ENCODE measurements around the gene HNRNPLL.
A peak's percentile ranks its signal among the peaks of the same experiment; 100 is the strongest.

Gene HNRNPLL

DNA sequence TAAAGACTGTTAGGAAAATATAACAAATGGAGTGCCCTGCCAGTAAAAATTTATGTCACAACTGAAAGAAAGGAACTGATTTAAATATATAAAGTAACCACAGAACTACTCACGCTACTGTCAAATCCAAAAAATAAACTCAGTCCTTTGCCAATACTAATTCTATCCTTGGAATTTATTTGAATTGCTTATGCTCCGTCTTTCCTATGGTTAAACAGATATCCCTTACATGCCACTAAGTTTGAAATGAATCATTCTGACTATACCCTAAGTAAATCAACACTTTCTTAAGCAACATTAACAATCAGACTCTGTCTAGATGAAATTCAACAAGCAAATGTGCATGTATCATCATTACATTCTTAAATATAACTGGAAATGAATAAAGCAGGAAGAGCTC, 9.8 kb downstream of the HNRNPLL start:
- Histone ChIP-seq H2AFZ (ENCODE audit: low read length) (no peak overlapping the region), H3K36me3 (ENCODE audit: insufficient read depth, low read length) (peaks cover 1% of the 10 kb centered on the region; the same call in 1 of the 2 replicates), H3K4me2 (ENCODE audit: low read depth, low read length, poor library complexity, severe bottlenecking) (peak overlapping the region; percentile 13)

DNA sequence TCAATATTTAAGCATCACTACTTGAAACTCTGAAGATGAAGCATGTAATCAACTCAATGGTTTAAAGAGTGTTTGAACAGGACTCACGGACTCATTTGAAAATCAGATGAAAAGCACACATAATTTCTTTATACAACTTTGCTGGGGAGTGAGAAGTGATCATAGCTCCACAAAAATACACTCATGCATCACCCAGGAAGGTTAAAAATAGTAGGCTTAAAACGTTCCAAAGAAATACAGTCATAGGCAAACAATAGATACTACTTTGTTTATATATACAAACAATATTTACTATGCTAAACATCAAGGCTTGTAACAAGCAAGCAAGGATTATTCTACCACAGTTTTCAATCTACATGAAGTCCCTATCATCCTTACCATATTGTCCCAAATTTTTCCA, 11.6 kb downstream of the HNRNPLL start:
- Histone ChIP-seq H2AFZ (ENCODE audit: low read length) (no peak overlapping the region), H4K20me1 (ENCODE audit: insufficient read depth, low read length, poor library complexity, severe bottlenecking) (peaks cover 29% of the 10 kb centered on the region), H3K36me3 (ENCODE audit: insufficient read depth, low read length) (peaks cover 14% of the 10 kb centered on the region; the same call in 1 of the 2 replicates), H3K9me3 (ENCODE audit: insufficient read depth, low read depth, low read length) (no peaks in the 10 kb centered on the region), H3K79me2 (ENCODE audit: insufficient read depth, low read length) (peaks cover 98% of the 10 kb centered on the region), H3K4me1 (ENCODE audit: insufficient read depth, low read length, poor library complexity, severe bottlenecking) (peaks cover 19% of the 10 kb centered on the region), H3K9ac (ENCODE audit: low read depth, low read length, poor library complexity, severe bottlenecking) (no peak overlapping the region), H3F3A (ENCODE audit: low read depth) (no peaks in the 10 kb centered on the region), H3K27me3 (ENCODE audit: insufficient read depth, low read length, poor library complexity, severe bottlenecking) (no peaks in the 10 kb centered on the region), H3K4me2 (ENCODE audit: low read depth, low read length, poor library complexity, severe bottlenecking) (no peak overlapping the region), H3K9me2 (replicated peaks; ENCODE audit: low read depth, low read length) (no peaks in the 10 kb centered on the region), H3K4me3 (ENCODE audit: low read length, poor library complexity, severe bottlenecking) (no peak overlapping the region)
- TF ChIP-seq CTCF (conservative IDR thresholded peaks at IDR 0.05; ENCODE audit: low read length) = no peak
- TF ChIP-seq EZH2phosphoT487 (IDR thresholded peaks at IDR 0.05; ENCODE audit: borderline replicate concordance) = no peak

More for the DNA sequence above, 9.8 kb downstream of the HNRNPLL start:
- H3F3A ChIP-seq (ENCODE audit: low read depth) = no peaks in the 10 kb centered on the region
- no peak for TF ChIP-seq EZH2phosphoT487 (IDR thresholded peaks at IDR 0.05; ENCODE audit: borderline replicate concordance)
- no peak for TF ChIP-seq CTCF (conservative IDR thresholded peaks at IDR 0.05; ENCODE audit: low read length)
- no peaks in the 10 kb centered on the region for H3K27me3 ChIP-seq (ENCODE audit: insufficient read depth, low read length, poor library complexity, severe bottlenecking)
- H3K4me3 ChIP-seq (ENCODE audit: low read length, poor library complexity, severe bottlenecking) = no peak overlapping the region
- no peaks in the 10 kb centered on the region for H3K9me3 ChIP-seq (ENCODE audit: insufficient read depth, low read depth, low read length)
- no peak overlapping the region for H3K9ac ChIP-seq (ENCODE audit: low read depth, low read length, poor library complexity, severe bottlenecking)
- H3K4me1 ChIP-seq (ENCODE audit: insufficient read depth, low read length, poor library complexity, severe bottlenecking) = peaks cover 27% of the 10 kb centered on the region
- H3K79me2 ChIP-seq (ENCODE audit: insufficient read depth, low read length) = peaks cover 99% of the 10 kb centered on the region
- H4K20me1 ChIP-seq (ENCODE audit: insufficient read depth, low read length, poor library complexity, severe bottlenecking) = peaks cover 42% of the 10 kb centered on the region
- no peaks in the 10 kb centered on the region for H3K9me2 ChIP-seq (replicated peaks; ENCODE audit: low read depth, low read length)

GRCh38 chr2:38590053-38590452, 12.7 kb downstream of the HNRNPLL start:
- Histone ChIP-seq H3K9me2 (replicated peaks; ENCODE audit: low read depth, low read length) (no peaks in the 10 kb centered on the region), H3K4me3 (ENCODE audit: low read length, poor library complexity, severe bottlenecking) (no peak overlapping the region), H3K36me3 (ENCODE audit: insufficient read depth, low read length) (peaks cover 25% of the 10 kb centered on the region; the same call in 1 of the 2 replicates), H2AFZ (ENCODE audit: low read length) (no peak overlapping the region), H3K4me1 (ENCODE audit: insufficient read depth, low read length, poor library complexity, severe bottlenecking) (peaks cover 14% of the 10 kb centered on the region), H3K79me2 (ENCODE audit: insufficient read depth, low read length) (peaks cover 94% of the 10 kb centered on the region), H3K4me2 (ENCODE audit: low read depth, low read length, poor library complexity, severe bottlenecking) (no peak overlapping the region), H3K9me3 (ENCODE audit: insufficient read depth, low read depth, low read length) (no peaks in the 10 kb centered on the region), H3K27me3 (ENCODE audit: insufficient read depth, low read length, poor library complexity, severe bottlenecking) (no peaks in the 10 kb centered on the region), H4K20me1 (ENCODE audit: insufficient read depth, low read length, poor library complexity, severe bottlenecking) (peaks cover 23% of the 10 kb centered on the region), H3K9ac (ENCODE audit: low read depth, low read length, poor library complexity, severe bottlenecking) (no peak overlapping the region), H3F3A (ENCODE audit: low read depth) (no peaks in the 10 kb centered on the region)
- no peak for TF ChIP-seq EZH2phosphoT487 (IDR thresholded peaks at IDR 0.05; ENCODE audit: borderline replicate concordance)
- peak; percentile 54 for TF ChIP-seq CTCF (conservative IDR thresholded peaks at IDR 0.05; ENCODE audit: low read length)

All from Loucy (cell line).